Activated CD8-positive, alpha-beta memory T cell treated with anti-CD3 and anti-CD28 coated beads, Interleukin-2, amount 50 U/mL, for 24 hours (primary cell): ENCODE data around the gene CIAPIN1.

Experiments used
- DNase-seq: peaks from one replicate; pipeline ENCODE4 v3.0.0-alpha.2; 2020; ENCODE audit errors: extremely low read depth

The CIAPIN1 gene

GRCh38 chr16:57383276-57384247, 63.6 kb downstream of the CIAPIN1 start:
- no peak for DNase-seq

- DNase-seq = no peak
Measured at GRCh38 chr16:57382535-57383275, 64.5 kb downstream of the CIAPIN1 start.

GRCh38 chr16:57381791-57382534, 65.2 kb downstream of the CIAPIN1 start:
- DNase-seq = no peak

GRCh38 chr16:57380671-57381462, 66.3 kb downstream of the CIAPIN1 start:
- DNase-seq = no peak

GRCh38 chr16:57379579-57379978, 67.6 kb downstream of the CIAPIN1 start:
- DNase-seq = no peak
